Endothelial cell of umbilical vein (primary cell): ENCODE data around the gene SAPCD2. TPM values are rescaled to one million over a fixed set of nuclear protein-coding genes. Genes with fewer than 3 reads are reported as not detected.

Experiments
- BruUV-seq: library from RNA; stranded (reverse); fragments of 400-500 nt; replicated peaks from 2 replicates; lab custom pipeline; 2021; lab: Mats Ljungman, UMichigan
- CTCF ChIA-PET: fragments of 300-600, 350-600 bp; sonication (Branson Sonifier 250); formaldehyde crosslinking; loops from one replicate; lab custom pipeline; 2021; ENCODE audit warnings: antibody characterized with exemption, inconsistent platforms; lab: Charles Lee
- POLR2A ChIA-PET: fragments of 300-600, 350-600 bp; sonication (Branson Sonifier 250); formaldehyde crosslinking; loops from one replicate; lab custom pipeline; 2021; ENCODE audit warnings: antibody characterized with exemption, inconsistent platforms; lab: Charles Lee
- DNase-seq: peaks from one replicate; pipeline ENCODE4 v3.0.0-alpha.2; 2011; ENCODE audit warnings: low read depth, low spot score
- FAIRE-seq: peaks from 2 replicates; lab custom pipeline; 2011; peaks lifted over from hg19 to GRCh38; lab: Jason Lieb, UNC
- H2AFZ ChIP-seq: 2 replicates; pipeline ENCODE4 v1.6.0; 2012; ENCODE audit warnings: low read depth, low read length, control low read depth, inconsistent platforms
- H3K27ac ChIP-seq: 2 replicates; pipeline ENCODE4 v1.5.1; 2011; ENCODE audit warnings: low read depth, mild to moderate bottlenecking, control low read depth, low read length, moderate library complexity; ENCODE audit not compliant: insufficient read depth
- H3K27me3 ChIP-seq, 2 experiments: 2 replicates each; pipeline versions ENCODE4 v1.6.0 to v1.6.1; 2011; ENCODE audit warnings: low read length in 2 of 2, mixed read lengths in 1 of 2; ENCODE audit not compliant: control insufficient read depth in 2 of 2, insufficient read depth in 2 of 2
- H3K36me3 ChIP-seq, 2 experiments: 2 replicates in 1 of 2; 3 replicates in 1 of 2; pipeline ENCODE4 v1.5.1; 2011; ENCODE audit warnings: low read length in 2 of 2, mild to moderate bottlenecking in 1 of 2, moderate library complexity in 1 of 2; ENCODE audit not compliant: control insufficient read depth in 2 of 2, insufficient read depth in 2 of 2; ENCODE audit errors: extremely low read depth in 1 of 2
- H3K4me1 ChIP-seq: 3 replicates; pipeline ENCODE4 v1.5.1; 2011; ENCODE audit warnings: mild to moderate bottlenecking, low read length; ENCODE audit not compliant: control insufficient read depth, insufficient read depth; ENCODE audit errors: extremely low read depth
- H3K4me2 ChIP-seq: 2 replicates; pipeline ENCODE4 v1.6.1; 2011; ENCODE audit warnings: low read length, control low read depth, mixed read lengths; ENCODE audit not compliant: insufficient read depth
- H3K4me3 ChIP-seq, 3 experiments: fragments of 200-600 bp in 1 of 3; sonication (generic), shearing (Covaris generic) in 1 of 3; replicated peaks in 1 of 3; 2 replicates each; pipeline ENCODE4 v1.5.1; 2011 to 2016; ENCODE audit warnings: control low read depth in 3 of 3, low read length in 3 of 3, mild to moderate bottlenecking in 2 of 3, inconsistent platforms in 1 of 3, low read depth in 1 of 3, moderate library complexity in 1 of 3; ENCODE audit not compliant: insufficient read depth in 1 of 3
- H3K79me2 ChIP-seq: 2 replicates; pipeline ENCODE4 v1.6.0; 2012; ENCODE audit warnings: low read length, inconsistent platforms; ENCODE audit not compliant: control insufficient read depth, insufficient read depth
- H3K9ac ChIP-seq: replicated peaks from 2 replicates; pipeline ENCODE3; 2011; ENCODE audit warnings: low read length, control low read depth; ENCODE audit not compliant: insufficient read depth; ENCODE audit errors: extremely low read depth
- H3K9me1 ChIP-seq: replicated peaks from 3 replicates; pipeline ENCODE4 v1.6.0; 2011; ENCODE audit warnings: mild to moderate bottlenecking, low read length; ENCODE audit not compliant: control insufficient read depth, insufficient read depth; ENCODE audit errors: extremely low read depth
- H3K9me3 ChIP-seq: replicated peaks from 2 replicates; pipeline ENCODE4 v1.5.1; 2012; ENCODE audit warnings: low read length, inconsistent platforms; ENCODE audit not compliant: control insufficient read depth, insufficient read depth
- H4K20me1 ChIP-seq: replicated peaks from 2 replicates; pipeline ENCODE3; 2011; ENCODE audit warnings: mild to moderate bottlenecking, low read length; ENCODE audit not compliant: control insufficient read depth, insufficient read depth; ENCODE audit errors: extremely low read depth
- CTCF ChIP-seq, 2 donors: IDR thresholded peaks; 1 replicate in 1 of 2; 2 replicates in 1 of 2; pipeline ENCODE4 v1.5.1; 2011; ENCODE audit warnings: low read length in 2 of 2, mild to moderate bottlenecking in 2 of 2, moderate library complexity in 2 of 2, control low read depth in 1 of 2, inconsistent platforms in 1 of 2, low read depth in 1 of 2; ENCODE audit not compliant: insufficient read depth in 1 of 2; ENCODE audit errors: extremely low read depth in 1 of 2
- EZH2 ChIP-seq: IDR thresholded peaks from 2 replicates; pipeline ENCODE4 v1.6.1; 2012; ENCODE audit warnings: borderline replicate concordance, low read depth, mild to moderate bottlenecking, moderate library complexity, low read length, inconsistent platforms; ENCODE audit not compliant: severe bottlenecking
- FOS ChIP-seq: IDR thresholded peaks from 2 replicates; pipeline ENCODE4 v1.6.1; 2011; ENCODE audit warnings: mild to moderate bottlenecking, low read length, moderate library complexity, borderline replicate concordance; ENCODE audit not compliant: insufficient read depth
- GATA2 ChIP-seq: IDR thresholded peaks from 2 replicates; pipeline ENCODE4 v1.7.0; 2011; ENCODE audit warnings: low read depth, mild to moderate bottlenecking, moderate library complexity, mixed read lengths, low read length; ENCODE audit not compliant: insufficient read length, insufficient read depth
- JUN ChIP-seq: IDR thresholded peaks from 2 replicates; pipeline ENCODE4 v1.6.1; 2011; ENCODE audit warnings: borderline replicate concordance, low read depth; ENCODE audit not compliant: insufficient read length, insufficient read depth
- MYC ChIP-seq: IDR thresholded peaks from one replicate; pipeline ENCODE4 v1.6.1; 2011; ENCODE audit warnings: mild to moderate bottlenecking, low read depth, low read length
- POLR2A ChIP-seq: IDR thresholded peaks from 2 replicates; pipeline ENCODE4 v1.6.1; 2012; ENCODE audit warnings: low read depth, mild to moderate bottlenecking, control low read depth, low read length
- POLR2AphosphoS5 ChIP-seq: IDR thresholded peaks from 2 replicates; pipeline ENCODE4 v1.6.1; 2012; ENCODE audit warnings: low read depth, mild to moderate bottlenecking, control low read depth, low read length, moderate library complexity; ENCODE audit not compliant: insufficient read depth
- dilution Hi-C: fragments of 300-500 bp; cut with MboI; formaldehyde crosslinking; loops from one replicate; pipeline ENCODE4 v1.15.0; 2019; ENCODE audit warnings: low sequenced_read_pairs; ENCODE audit not compliant: extremely low pct_ligation_motif_present
- intact Hi-C: fragments of 100-400 bp; cut with micrococcal nuclease; formaldehyde crosslinking; loops from one replicate; pipeline ENCODE4 v1.10.0; 2022
- polyA plus RNA-seq, 4 experiments: library from polyadenylated mRNA; depleted of rRNA in 3 of 4; stranded (reverse) in 3 of 4; unstranded in 1 of 4; fragments of >200 nt; gene quantifications; 2 replicates each; pipeline versions ENCODE4 v1.2.1 to v1.2.3, GENCODE V29; 2011 to 2012; ENCODE audit warnings: missing spikeins in 1 of 4
- total RNA-seq: library from RNA; stranded (reverse); gene quantifications from 2 replicates; pipeline ENCODE4 v1.2.3, GENCODE V29; 2021
- TF ChIP-seq, protein P1 (sequence below): IDR thresholded peaks from 2 replicates; pipeline ENCODE4 v1.6.1; 2011; ENCODE audit not compliant: insufficient read depth, insufficient read length

SAPCD2 gene
- total and polyA plus RNA-seq, 2 donors (not counting 3 experiments of a cell fraction or from before 2014, with no cell fraction given): 11.5 to 27.8 TPM

GRCh38 chr9:137038916-137039315 lies 31.4 kb downstream of the SAPCD2 start:
- H3K4me3 ChIP-seq: no peak overlapping the region
- intact Hi-C loops: no loop called here
- BruUV-seq: no TSS peak
- ChIA-PET CTCF (interaction anchor here (2.6 kb wide), 1 partner anchor 10 kb away, joined by 9 read pairs; no protein-coding TSS in a partner anchor), POLR2A (no interaction called here)
- peaks cover 0 to 17% of the 10 kb centered on the region in 2 experiments for H3K36me3 ChIP-seq
- no peak for DNase-seq
- H3K4me2 ChIP-seq: no peak overlapping the region
- peaks cover 23% of the 10 kb centered on the region for H3K4me1 ChIP-seq
- FAIRE-seq: no peak
- H3K27ac ChIP-seq: no peak overlapping the region
- no peaks in the 10 kb centered on the region for H3K9me3 ChIP-seq
- dilution Hi-C loops: no loop called here
- TF ChIP-seq FOS: no peak
- TF ChIP-seq POLR2AphosphoS5: no peak
- TF ChIP-seq EZH2: no peak
- no peak for TF ChIP-seq CTCF (IDR thresholded peaks at IDR 0.05; ENCODE audit: extremely low read depth in 1 of 2, insufficient read depth in 1 of 2, low read depth in 1 of 2, low read length in 2 of 2)
- no peak for TF ChIP-seq GATA2
- TF ChIP-seq, protein P1, sequence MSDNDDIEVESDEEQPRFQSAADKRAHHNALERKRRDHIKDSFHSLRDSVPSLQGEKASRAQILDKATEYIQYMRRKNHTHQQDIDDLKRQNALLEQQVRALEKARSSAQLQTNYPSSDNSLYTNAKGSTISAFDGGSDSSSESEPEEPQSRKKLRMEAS: no peak
- TF ChIP-seq POLR2A: no peak
- no peak for TF ChIP-seq MYC
- TF ChIP-seq JUN: no peak
- H3K9me1 ChIP-seq: no peaks in the 10 kb centered on the region
- H3K9ac ChIP-seq: no peak overlapping the region
- peaks cover 17% of the 10 kb centered on the region for H3K79me2 ChIP-seq
- H2AFZ ChIP-seq: no peak overlapping the region
- no peaks in the 10 kb centered on the region for H4K20me1 ChIP-seq
- H3K27me3 ChIP-seq: no peaks in the 10 kb centered on the region
